EH (cell line): ENCODE data around the gene NYAP2.

ENCODE experiments used
- DNase-seq: peaks from one replicate; pipeline ENCODE4 v3.0.0-alpha.2; 2015; ENCODE audit warnings: low read depth

Gene NYAP2

DNA sequence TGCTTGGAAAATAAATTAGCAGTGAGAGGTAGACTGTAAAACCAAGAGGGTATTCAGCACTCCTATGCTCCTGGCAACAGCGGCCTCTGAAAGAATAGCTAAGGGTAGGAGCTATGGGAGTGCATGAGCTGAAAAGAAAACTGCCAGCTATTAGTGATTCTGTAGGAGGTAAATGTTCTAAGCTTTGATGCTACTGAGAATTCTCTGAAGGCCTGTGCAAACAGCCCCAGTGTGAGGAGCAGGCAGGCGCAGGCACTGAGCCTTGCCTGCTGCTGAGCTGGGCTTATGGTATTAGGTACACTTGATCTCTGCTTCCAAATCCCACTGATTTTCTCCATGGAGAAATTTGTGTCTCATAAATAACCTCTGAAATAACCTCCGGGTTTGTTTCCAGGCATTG is 86.7 kb downstream of the NYAP2 start:
- DNase-seq, result no peak

- no peak for DNase-seq
These were observed 88.4 kb downstream of the NYAP2 start for GRCh38 chr2:225487878-225488416.

GRCh38 chr2:225488743-225489142 is 89.2 kb downstream of the NYAP2 start:
- DNase-seq, result no peak

- no peak for DNase-seq
These were observed 94.0 kb downstream of the NYAP2 start for GRCh38 chr2:225493420-225494099.

DNA sequence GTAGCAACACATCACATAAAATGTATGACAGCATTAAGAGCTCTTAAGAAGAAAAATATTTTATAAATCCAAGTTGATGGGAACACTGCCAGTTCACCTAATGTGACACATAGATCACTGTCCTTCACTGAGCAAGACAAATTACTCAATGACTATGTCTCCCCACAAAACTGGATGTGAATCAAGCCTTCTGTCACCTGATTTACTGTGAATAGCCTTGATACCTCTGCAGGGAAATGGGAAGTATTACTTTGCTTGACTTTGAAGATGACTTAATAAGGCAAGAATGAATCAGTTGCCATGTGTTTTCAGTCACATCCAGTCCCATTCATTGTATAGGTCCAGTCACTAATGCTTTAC is 94.6 kb downstream of the NYAP2 start:
- no peak for DNase-seq

GRCh38 chr2:225495706-225496105 is 96.2 kb downstream of the NYAP2 start:
- DNase-seq, result no peak

DNA sequence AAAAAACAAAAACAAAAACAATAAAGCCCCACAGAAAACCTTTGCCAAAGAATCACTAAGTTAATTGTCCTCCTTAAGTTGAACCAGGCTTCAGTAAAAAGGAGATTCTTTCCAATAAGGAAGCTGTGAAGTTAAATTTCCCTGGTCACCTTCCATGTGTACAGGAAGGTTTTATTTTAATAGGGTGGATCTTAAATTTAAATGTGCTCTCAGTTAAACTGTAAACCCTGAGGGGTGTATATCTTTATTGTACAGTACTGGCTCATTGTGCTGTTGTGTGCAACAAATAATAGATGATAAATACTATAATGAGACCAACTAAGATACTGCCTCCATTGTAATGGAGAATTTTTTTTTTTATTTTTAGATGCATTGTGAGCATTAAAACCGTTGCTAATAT is 97.1 kb downstream of the NYAP2 start:
- no peak for DNase-seq

GRCh38 chr2:225497166-225497565 is 97.7 kb downstream of the NYAP2 start:
- DNase-seq, result no peak

DNA sequence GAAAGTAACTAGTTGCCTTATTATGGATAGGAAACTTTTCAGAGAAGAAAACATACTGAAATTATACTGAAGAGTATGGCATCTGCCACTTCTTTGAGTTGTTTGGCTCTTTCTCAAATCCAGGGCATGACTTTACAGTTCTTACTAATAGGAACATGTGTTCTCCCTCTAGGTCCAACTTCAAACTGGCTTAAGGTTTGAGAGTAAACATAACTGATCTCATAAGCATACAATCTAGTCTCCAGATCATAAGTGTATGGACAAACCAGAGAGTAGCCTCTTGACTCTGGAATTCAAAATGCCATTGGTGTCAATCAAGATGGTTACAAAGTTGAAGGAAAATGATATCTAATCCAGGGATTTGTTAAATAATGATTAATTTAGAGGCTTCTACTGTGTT is 101.5 kb downstream of the NYAP2 start:
- no peak for DNase-seq

GRCh38 chr2:225502971-225503370 is 103.5 kb downstream of the NYAP2 start:
- no peak for DNase-seq

- peak; percentile 14 for DNase-seq
These were observed 111.3 kb downstream of the NYAP2 start for GRCh38 chr2:225510796-225511195.

DNA sequence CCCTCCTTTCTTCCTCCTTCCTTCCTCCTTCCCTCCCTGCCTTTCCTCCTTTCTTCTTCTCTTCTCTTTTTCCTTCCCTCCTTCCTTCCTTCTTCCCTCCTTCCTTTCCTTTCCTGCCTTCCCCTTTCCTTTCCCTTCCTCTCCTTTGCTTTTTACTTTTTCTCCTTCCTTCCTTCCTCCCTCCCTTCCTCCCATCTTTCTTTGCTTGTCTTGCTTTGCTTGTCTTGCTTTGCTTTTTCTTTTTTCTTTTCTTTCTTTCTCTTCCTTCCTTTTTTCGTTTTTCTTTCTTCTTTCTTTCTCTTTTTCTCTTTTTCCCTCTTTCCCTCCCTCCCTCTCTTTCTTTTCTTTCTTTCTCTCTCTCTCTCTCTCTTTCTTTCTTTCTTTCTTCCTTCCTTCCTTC is 113.0 kb downstream of the NYAP2 start:
- no peak for DNase-seq

GRCh38 chr2:225512876-225513540 is 113.5 kb downstream of the NYAP2 start:
- peak; percentile 39 for DNase-seq

- no peak for DNase-seq
These were observed 115.5 kb downstream of the NYAP2 start for GRCh38 chr2:225515033-225515432.

- DNase-seq, result no peak
These were observed 127.4 kb downstream of the NYAP2 start for GRCh38 chr2:225526760-225527390.

DNA sequence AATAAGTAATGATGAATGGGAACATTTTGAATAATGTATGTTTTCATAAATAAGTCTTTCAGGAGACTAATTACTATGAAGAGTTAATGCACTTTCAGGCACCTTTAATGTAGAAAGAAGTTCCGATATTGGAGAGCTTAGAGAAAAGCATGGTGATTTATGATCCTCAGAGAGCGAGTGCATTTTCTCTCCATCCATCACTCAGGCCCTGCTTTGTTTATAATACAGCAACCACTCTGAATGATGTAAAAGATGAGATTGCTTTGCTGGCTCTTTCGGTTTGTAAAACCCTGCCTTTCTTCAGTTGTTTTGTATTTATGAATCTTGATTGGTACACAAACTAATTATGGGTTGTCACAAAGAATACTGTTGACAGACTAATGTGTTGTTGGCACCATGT is 132.0 kb downstream of the NYAP2 start:
- no peak for DNase-seq

- no peak for DNase-seq
These were observed 132.6 kb downstream of the NYAP2 start for GRCh38 chr2:225532096-225532495.

DNA sequence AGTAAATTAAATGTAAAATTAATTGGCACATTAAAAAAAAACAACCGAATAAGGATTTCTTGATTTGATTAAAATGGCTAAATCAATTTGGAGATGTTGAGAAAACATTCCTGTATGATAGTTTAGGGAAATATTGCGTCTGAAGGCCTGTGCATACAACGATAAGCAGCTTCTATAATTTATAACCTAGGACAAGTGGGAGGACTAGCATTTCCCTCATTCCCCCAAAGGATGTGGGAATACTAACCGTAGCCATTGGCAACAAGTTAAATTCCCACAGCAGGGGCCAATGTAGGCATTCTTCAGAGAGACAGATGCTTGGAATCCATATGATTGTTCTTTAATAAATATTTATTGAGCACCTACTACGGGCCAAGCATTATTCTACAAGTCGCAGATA is 134.5 kb downstream of the NYAP2 start:
- DNase-seq, result no peak

DNA sequence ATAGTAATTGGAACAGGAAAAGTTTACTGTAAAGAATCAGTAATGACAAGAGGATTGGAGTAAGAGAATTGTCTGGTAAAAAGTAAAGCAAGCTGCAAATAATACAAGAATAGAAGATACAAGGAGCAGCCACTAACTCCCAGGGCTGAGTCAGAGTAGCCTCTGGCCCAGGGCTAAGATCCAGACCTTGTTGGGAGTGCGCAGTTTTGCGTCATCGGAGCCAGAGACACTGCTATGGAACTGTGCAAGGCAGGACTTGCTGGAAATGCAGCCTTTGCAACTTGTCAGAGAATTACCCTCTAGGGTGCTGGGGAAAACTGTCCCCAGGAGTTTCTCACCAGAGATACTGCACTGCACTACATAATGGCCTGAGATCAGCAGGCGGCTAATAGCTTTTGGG is 135.2 kb downstream of the NYAP2 start:
- DNase-seq, result peak; percentile 3

DNA sequence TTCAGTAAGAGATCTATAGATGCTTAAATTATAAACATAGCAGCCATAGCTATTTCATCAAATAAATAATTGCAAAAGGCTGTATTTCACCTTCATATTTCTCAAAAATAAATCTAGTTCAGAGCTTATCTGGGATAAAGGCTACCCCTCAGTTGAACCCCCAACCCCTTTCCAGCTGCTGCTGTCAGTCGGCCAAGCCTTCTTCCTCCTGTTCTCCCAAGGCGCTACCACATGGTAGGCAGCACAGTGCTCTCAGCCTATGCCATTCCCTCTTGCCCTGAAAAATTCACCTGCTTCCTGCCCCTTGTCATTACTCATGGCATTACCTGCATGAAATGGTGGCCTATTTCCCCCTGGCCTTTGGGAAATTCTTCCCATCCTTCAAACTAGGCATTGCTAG is 136.5 kb downstream of the NYAP2 start:
- no peak for DNase-seq

- DNase-seq, result no peak
These were observed 144.1 kb downstream of the NYAP2 start for GRCh38 chr2:225543626-225544025.

DNA sequence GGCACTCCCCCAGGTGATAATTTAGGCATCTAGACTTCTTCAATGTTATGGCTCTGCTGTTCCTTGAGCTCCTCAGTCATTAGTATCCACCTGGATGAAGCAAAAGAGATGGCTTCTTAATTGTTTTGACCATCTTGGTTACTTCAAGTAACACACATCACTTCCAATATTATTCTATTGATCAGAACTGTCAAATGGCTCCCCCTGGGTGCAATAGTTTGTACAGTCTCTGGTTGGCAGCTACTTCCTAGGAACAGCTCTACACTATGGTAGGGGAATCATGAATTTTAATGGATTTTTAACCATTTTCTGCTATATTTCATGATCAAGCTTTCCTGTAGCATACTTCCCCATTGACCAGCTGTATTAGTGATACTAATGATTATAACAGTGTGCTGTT is 157.0 kb downstream of the NYAP2 start:
- no peak for DNase-seq

DNA sequence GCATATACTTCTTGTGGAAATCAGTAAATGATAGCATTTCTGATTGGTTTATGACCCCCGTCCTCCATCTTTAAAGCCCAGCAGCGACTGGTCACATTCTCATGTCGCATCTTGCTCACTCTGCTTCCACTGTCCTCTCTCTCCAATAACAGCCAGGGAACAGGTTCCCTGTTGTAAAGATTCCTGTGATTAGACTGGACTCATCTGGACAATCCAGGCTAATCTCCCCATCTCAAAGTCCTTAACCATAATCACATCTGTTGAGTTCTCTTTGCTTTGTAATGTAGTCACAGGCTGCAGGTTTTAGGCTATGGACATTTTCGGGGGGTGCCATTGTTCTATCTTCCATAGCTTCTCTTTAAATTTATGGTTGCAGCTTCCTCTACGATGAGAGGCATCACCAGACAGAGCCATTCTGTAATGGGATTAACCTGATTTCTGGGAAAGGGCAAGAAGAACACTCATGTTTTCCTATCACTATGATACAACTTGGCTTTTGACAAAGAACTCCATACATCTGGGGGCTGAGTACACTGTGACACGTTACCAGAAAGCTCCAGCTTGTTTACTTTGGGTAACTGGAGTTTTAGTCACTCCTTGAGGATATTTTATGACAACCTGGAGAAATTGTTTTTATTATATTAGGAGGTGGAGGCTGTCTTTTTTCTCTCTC is 159.0 kb downstream of the NYAP2 start:
- DNase-seq, result no peak
